IMR-90 (cell line): ENCODE data around the gene PXT1.

Experiments
- CTCF ChIP-seq: conservative IDR thresholded peaks from 2 replicates; pipeline ENCODE4 v1.5.1; 2012; ENCODE audit warnings: mild to moderate bottlenecking, low read depth, low read length, improper control_type of control experiment
- ELK1 ChIP-seq: fragments of 150-350 bp; IDR thresholded peaks from 2 replicates; pipeline ENCODE4 v1.6.1; 2016; ENCODE audit warnings: low read depth, mild to moderate bottlenecking, low read length, moderate library complexity, borderline replicate concordance
- FOS ChIP-seq: fragments of 150-350 bp; IDR thresholded peaks from 2 replicates; pipeline ENCODE4 v1.6.1; 2016; ENCODE audit warnings: low read depth, low read length
- MAZ ChIP-seq: IDR thresholded peaks from 2 replicates; pipeline ENCODE4 v1.6.1; 2012; ENCODE audit warnings: low read depth, mild to moderate bottlenecking, low read length, improper control_type of control experiment, moderate library complexity, borderline replicate concordance
- POLR2A ChIP-seq: IDR thresholded peaks from 2 replicates; pipeline ENCODE4 v1.6.1; 2012; ENCODE audit warnings: mild to moderate bottlenecking, low read depth, low read length

GRCh38 chr6:36376183-36376582, 66.5 kb downstream of the PXT1 start:
- TF ChIP-seq CTCF = no peak
- TF ChIP-seq POLR2A = no peak
- no peak for TF ChIP-seq FOS
- no peak for TF ChIP-seq MAZ
- no peak for TF ChIP-seq ELK1
